ENCODE results near the gene DIS3L2.
"Not testable (repeated sequence)": the region's sequence is repeated elsewhere in the genome, so short reads cannot be mapped to it uniquely, and the experiment has no call there.

The DIS3L2 gene

GRCh38 chr2:232329716-232330067 is 368.2 kb downstream of the DIS3L2 start:
- no peak for DNase-seq (ENCODE audit: extremely low read depth, insufficient read length)
- no peak overlapping the region for H3K4me3 ChIP-seq (replicated peaks; ENCODE audit: low read depth, low read length)
- no peaks in the 10 kb centered on the region for H3K36me3 ChIP-seq (ENCODE audit: control insufficient read depth, insufficient read depth, low read length)
- no peaks in the 10 kb centered on the region for H3K27me3 ChIP-seq (replicated peaks; ENCODE audit: control insufficient read depth, insufficient read depth, low read length)
- no peak for TF ChIP-seq CTCF (IDR thresholded peaks at IDR 0.05; ENCODE audit: insufficient read depth, low read length, poor library complexity, severe bottlenecking)

- DNase-seq (ENCODE audit: extremely low read depth, insufficient read length) = no peak
- Histone ChIP-seq H3K27me3 (replicated peaks; ENCODE audit: control insufficient read depth, insufficient read depth, low read length) (no peaks in the 10 kb centered on the region), H3K4me3 (replicated peaks; ENCODE audit: low read depth, low read length) (no peak overlapping the region), H3K36me3 (ENCODE audit: control insufficient read depth, insufficient read depth, low read length) (no peaks in the 10 kb centered on the region)
- TF ChIP-seq CTCF (IDR thresholded peaks at IDR 0.05; ENCODE audit: insufficient read depth, low read length, poor library complexity, severe bottlenecking) = no peak
Observed at GRCh38 chr2:232330068-232330999, 368.8 kb downstream of the DIS3L2 start.

GRCh38 chr2:232331061-232331460 is 369.5 kb downstream of the DIS3L2 start:
- not testable (repeated sequence) for H3K27me3 ChIP-seq (replicated peaks; ENCODE audit: control insufficient read depth, insufficient read depth, low read length); H3K4me3 ChIP-seq (replicated peaks; ENCODE audit: low read depth, low read length); DNase-seq (ENCODE audit: extremely low read depth, insufficient read length); H3K36me3 ChIP-seq (ENCODE audit: control insufficient read depth, insufficient read depth, low read length)

- not testable (repeated sequence) for DNase-seq (ENCODE audit: extremely low read depth, insufficient read length); H3K36me3 ChIP-seq (ENCODE audit: control insufficient read depth, insufficient read depth, low read length); H3K4me3 ChIP-seq (replicated peaks; ENCODE audit: low read depth, low read length); H3K27me3 ChIP-seq (replicated peaks; ENCODE audit: control insufficient read depth, insufficient read depth, low read length)
Observed at GRCh38 chr2:232331641-232332040, 370.1 kb downstream of the DIS3L2 start.

GRCh38 chr2:232332244-232332939 is 370.9 kb downstream of the DIS3L2 start:
- not testable (repeated sequence) for H3K27me3 ChIP-seq (replicated peaks; ENCODE audit: control insufficient read depth, insufficient read depth, low read length); DNase-seq (ENCODE audit: extremely low read depth, insufficient read length); H3K36me3 ChIP-seq (ENCODE audit: control insufficient read depth, insufficient read depth, low read length); H3K4me3 ChIP-seq (replicated peaks; ENCODE audit: low read depth, low read length)

- Histone ChIP-seq H3K4me3 (replicated peaks; ENCODE audit: low read depth, low read length) (no peak overlapping the region), H3K36me3 (ENCODE audit: control insufficient read depth, insufficient read depth, low read length) (peaks cover 1% of the 10 kb centered on the region), H3K27me3 (replicated peaks; ENCODE audit: control insufficient read depth, insufficient read depth, low read length) (no peaks in the 10 kb centered on the region)
- DNase-seq (ENCODE audit: extremely low read depth, insufficient read length) = no peak
- TF ChIP-seq CTCF (IDR thresholded peaks at IDR 0.05; ENCODE audit: insufficient read depth, low read length, poor library complexity, severe bottlenecking) = no peak
Observed at GRCh38 chr2:232332940-232333259, 371.4 kb downstream of the DIS3L2 start.

GRCh38 chr2:232333361-232334135 is 372.0 kb downstream of the DIS3L2 start:
- H3K4me3 ChIP-seq (replicated peaks; ENCODE audit: low read depth, low read length) = no peak overlapping the region
- peak; percentile 63 for TF ChIP-seq CTCF (IDR thresholded peaks at IDR 0.05; ENCODE audit: insufficient read depth, low read length, poor library complexity, severe bottlenecking)
- DNase-seq (ENCODE audit: extremely low read depth, insufficient read length) = no peak
- H3K27me3 ChIP-seq (replicated peaks; ENCODE audit: control insufficient read depth, insufficient read depth, low read length) = no peaks in the 10 kb centered on the region
- H3K36me3 ChIP-seq (ENCODE audit: control insufficient read depth, insufficient read depth, low read length) = peaks cover 1% of the 10 kb centered on the region

GRCh38 chr2:232334136-232334884 is 372.8 kb downstream of the DIS3L2 start:
- not testable (repeated sequence) for H3K27me3 ChIP-seq (replicated peaks; ENCODE audit: control insufficient read depth, insufficient read depth, low read length); H3K4me3 ChIP-seq (replicated peaks; ENCODE audit: low read depth, low read length); H3K36me3 ChIP-seq (ENCODE audit: control insufficient read depth, insufficient read depth, low read length); DNase-seq (ENCODE audit: extremely low read depth, insufficient read length)

- H3K36me3 ChIP-seq (ENCODE audit: control insufficient read depth, insufficient read depth, low read length); H3K27me3 ChIP-seq (replicated peaks; ENCODE audit: control insufficient read depth, insufficient read depth, low read length); H3K4me3 ChIP-seq (replicated peaks; ENCODE audit: low read depth, low read length); DNase-seq (ENCODE audit: extremely low read depth, insufficient read length): not testable (repeated sequence)
Observed at GRCh38 chr2:232334885-232335205, 373.3 kb downstream of the DIS3L2 start.

All from GM06990 (cell line).